H9 (cell line): ENCODE results near the gene GABBR2. TPM values are rescaled to one million over a fixed set of nuclear protein-coding genes. Genes with fewer than 3 reads are reported as not detected.

Source experiments
- DNase-seq: peaks from one replicate; pipeline ENCODE4 v3.0.0-alpha.2; 2017
- H2AFZ ChIP-seq: one replicate; pipeline ENCODE4 v1.6.1; 2013; ENCODE audit warnings: mild to moderate bottlenecking, low read length, control low read depth, moderate library complexity
- H2AK5ac ChIP-seq: 2 replicates; pipeline ENCODE4 v1.6.1; 2013; ENCODE audit warnings: low read length, control low read depth, mixed read lengths; ENCODE audit not compliant: insufficient read length
- H2BK120ac ChIP-seq: one replicate; pipeline ENCODE4 v1.6.1; 2013; ENCODE audit warnings: low read depth, mild to moderate bottlenecking, low read length, control low read depth, inconsistent platforms; ENCODE audit not compliant: poor library complexity, severe bottlenecking
- H2BK12ac ChIP-seq: 2 replicates; pipeline ENCODE4 v1.6.1; 2013; ENCODE audit warnings: low read length, control low read depth, mixed read lengths, low read depth; ENCODE audit not compliant: insufficient read length
- H2BK15ac ChIP-seq: 2 replicates; pipeline ENCODE4 v1.6.1; 2013; ENCODE audit warnings: low read depth, low read length, control low read depth
- H2BK20ac ChIP-seq: one replicate; pipeline ENCODE4 v1.6.1; 2013; ENCODE audit warnings: low read depth, mild to moderate bottlenecking, low read length, control low read depth, inconsistent platforms; ENCODE audit not compliant: poor library complexity, severe bottlenecking
- H2BK5ac ChIP-seq: 2 replicates; pipeline ENCODE4 v1.6.1; 2013; ENCODE audit warnings: low read length, control low read depth, mixed read lengths; ENCODE audit not compliant: insufficient read length
- H3K14ac ChIP-seq: 2 replicates; pipeline ENCODE4 v1.6.1; 2013; ENCODE audit warnings: low read length, control low read depth; ENCODE audit not compliant: insufficient read depth
- H3K18ac ChIP-seq: 2 replicates; pipeline ENCODE4 v1.6.1; 2013; ENCODE audit warnings: low read depth, mild to moderate bottlenecking, mixed read lengths, low read length, control low read depth; ENCODE audit not compliant: insufficient read length
- H3K23ac ChIP-seq: 2 replicates; pipeline ENCODE4 v1.6.1; 2013; ENCODE audit warnings: low read length, control low read depth, mixed read lengths, low read depth; ENCODE audit not compliant: insufficient read length
- H3K23me2 ChIP-seq: 2 replicates; pipeline ENCODE4 v1.6.1; 2013; ENCODE audit warnings: low read depth, mild to moderate bottlenecking, mixed read lengths, low read length, control low read depth; ENCODE audit not compliant: insufficient read length, poor library complexity, severe bottlenecking
- H3K27ac ChIP-seq: 2 replicates; pipeline ENCODE4 v1.5.1; 2013; ENCODE audit warnings: low read length, control low read depth, mixed read lengths, low read depth; ENCODE audit not compliant: insufficient read length
- H3K27me3 ChIP-seq: 2 replicates; pipeline ENCODE4 v1.6.1; 2013; ENCODE audit warnings: low read length, control low read depth, inconsistent platforms; ENCODE audit not compliant: insufficient read depth
- H3K4ac ChIP-seq: 2 replicates; pipeline ENCODE4 v1.6.1; 2013; ENCODE audit warnings: low read depth, mild to moderate bottlenecking, control low read depth, inconsistent platforms, low read length, moderate library complexity
- H3K4me1 ChIP-seq: 2 replicates; pipeline ENCODE4 v1.6.1; 2013; ENCODE audit warnings: low read length, control low read depth, inconsistent platforms; ENCODE audit not compliant: insufficient read depth
- H3K4me2 ChIP-seq: 2 replicates; pipeline ENCODE4 v1.6.1; 2013; ENCODE audit warnings: low read length, control low read depth, mixed read lengths; ENCODE audit not compliant: insufficient read length, insufficient read depth
- H3K56ac ChIP-seq: 2 replicates; pipeline ENCODE4 v1.6.1; 2013; ENCODE audit warnings: low read depth, mild to moderate bottlenecking, mixed read lengths, low read length, control low read depth; ENCODE audit not compliant: insufficient read length
- H3K79me1 ChIP-seq: 2 replicates; pipeline ENCODE4 v1.6.1; 2013; ENCODE audit warnings: low read depth, mild to moderate bottlenecking, moderate library complexity, low read length, control low read depth, inconsistent platforms; ENCODE audit not compliant: insufficient read depth, poor library complexity, severe bottlenecking
- H3K79me2 ChIP-seq: 2 replicates; pipeline ENCODE4 v1.6.1; 2013; ENCODE audit warnings: low read length, control low read depth, inconsistent platforms; ENCODE audit not compliant: insufficient read depth
- H3K9ac ChIP-seq: 2 replicates; pipeline ENCODE4 v1.6.1; 2013; ENCODE audit warnings: low read length, control low read depth, mixed read lengths; ENCODE audit not compliant: insufficient read length; ENCODE audit errors: extremely low read depth
- H3K9me3 ChIP-seq: one replicate; pipeline ENCODE4 v1.6.1; 2013; ENCODE audit warnings: low read depth, low read length, inconsistent platforms; ENCODE audit not compliant: control insufficient read depth
- H3T11ph ChIP-seq: one replicate; pipeline ENCODE4 v1.6.1; 2013; ENCODE audit warnings: mild to moderate bottlenecking, low read length, control low read depth, inconsistent platforms
- H4K20me1 ChIP-seq: one replicate; pipeline ENCODE4 v1.6.1; 2013; ENCODE audit not compliant: control insufficient read depth, insufficient read length, insufficient read depth
- H4K5ac ChIP-seq: 2 replicates; pipeline ENCODE4 v1.6.1; 2013; ENCODE audit warnings: low read depth, mild to moderate bottlenecking, mixed read lengths, low read length, control low read depth; ENCODE audit not compliant: insufficient read length
- H4K8ac ChIP-seq: replicated peaks from 2 replicates; pipeline ENCODE4 v1.6.1; 2013; ENCODE audit warnings: low read length, control low read depth, mixed read lengths, low read depth; ENCODE audit not compliant: insufficient read length
- H4K91ac ChIP-seq: 2 replicates; pipeline ENCODE4 v1.6.1; 2013; ENCODE audit warnings: low read depth, mild to moderate bottlenecking, moderate library complexity, mixed read lengths, low read length, control low read depth; ENCODE audit not compliant: insufficient read length
- H3K27ac Mint-ChIP-seq, 3 experiments: 2 replicates in 2 of 3; 3 replicates in 1 of 3; pipeline ENCODE4 v1.8.0; 2020 to 2021; ENCODE audit warnings: mixed read lengths in 3 of 3, mild to moderate bottlenecking in 1 of 3, moderate library complexity in 1 of 3
- H3K27me3 Mint-ChIP-seq: 2 replicates; pipeline ENCODE4 v1.8.0; 2021; ENCODE audit warnings: low read depth, mild to moderate bottlenecking, moderate library complexity, mixed read lengths
- H3K36me3 Mint-ChIP-seq, 3 experiments: 2 replicates in 2 of 3; 3 replicates in 1 of 3; pipeline ENCODE4 v1.8.0; 2020 to 2021; ENCODE audit warnings: low read depth in 3 of 3, mixed read lengths in 3 of 3; ENCODE audit not compliant: insufficient read depth in 1 of 3
- H3K4me1 Mint-ChIP-seq, 2 experiments: 2 replicates each; pipeline ENCODE4 v1.8.0; 2020; ENCODE audit warnings: mixed read lengths in 2 of 2
- H3K4me3 Mint-ChIP-seq, 2 experiments: 2 replicates in 1 of 2; 3 replicates in 1 of 2; pipeline ENCODE4 v1.8.0; 2020 to 2021; ENCODE audit warnings: mild to moderate bottlenecking in 2 of 2, mixed read lengths in 2 of 2, moderate library complexity in 1 of 2
- H3K9me3 Mint-ChIP-seq, 2 experiments: 2 replicates in 1 of 2; 3 replicates in 1 of 2; pipeline ENCODE4 v1.8.0; 2020; ENCODE audit warnings: mild to moderate bottlenecking in 2 of 2, mixed read lengths in 2 of 2, moderate library complexity in 1 of 2
- CTCF ChIP-seq: fragments of 200-600 bp; sonication (generic); conservative IDR thresholded peaks from 3 replicates; pipeline ENCODE4 v1.8.0; 2021; ENCODE audit warnings: antibody characterized with exemption, mild to moderate bottlenecking
- WGBS: extraction: QIAGEN DNeasy Blood & Tissue Kit; methylation state at CpG from one replicate; pipeline ENCODE4 v1.1.7; 2013; ENCODE audit warnings: missing lambda C conversion rate, low lambda C conversion rate, mixed read lengths; ENCODE audit not compliant: insufficient read length; ENCODE audit errors: extremely low coverage; 5-methylcytosine and 5-hydroxymethylcytosine counted together
- total RNA-seq: library from RNA; stranded (reverse); gene quantifications from 2 replicates; pipeline ENCODE4 v1.2.1, GENCODE V29; 2021

Gene GABBR2
- total RNA-seq, 1 experiment from 2014 or later = 0.66 TPM

DNA sequence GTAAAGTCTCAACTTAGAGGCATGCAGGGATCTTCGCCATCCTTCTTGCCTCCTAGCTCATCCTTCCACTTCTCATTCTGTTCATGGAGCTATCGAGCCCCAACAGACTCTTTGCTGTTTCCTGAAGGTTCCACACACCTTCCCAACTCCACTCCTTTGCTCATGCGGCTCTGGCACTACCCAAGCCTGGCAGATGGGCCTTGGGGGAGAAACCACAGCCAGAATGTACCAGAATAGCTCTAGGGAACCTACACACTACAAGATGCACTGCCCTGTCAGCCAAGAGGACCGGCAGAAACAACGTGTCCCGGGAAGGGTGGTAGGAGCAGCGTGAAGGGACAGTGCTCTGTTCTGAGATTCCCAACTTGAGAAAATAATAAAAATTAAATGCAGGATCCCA lies 178.9 kb downstream of the GABBR2 start:
- Histone ChIP-seq H2BK15ac (no peak overlapping the region), H3K79me1 (no peaks in the 10 kb centered on the region), H2BK120ac (no peak overlapping the region), H3K79me2 (no peaks in the 10 kb centered on the region), H2BK20ac (no peak overlapping the region), H3K56ac (no peak overlapping the region), H3K9ac (no peak overlapping the region), H2AK5ac (no peak overlapping the region), H3K14ac (no peak overlapping the region), H4K8ac (no peak overlapping the region), H4K91ac (no peak overlapping the region), H3T11ph (no peak overlapping the region), H2BK12ac (no peak overlapping the region), H3K4me1 (no peaks in the 10 kb centered on the region), H4K20me1 (no peaks in the 10 kb centered on the region), H3K18ac (no peak overlapping the region), H2BK5ac (no peak overlapping the region), H3K27ac (no peak overlapping the region), H3K23me2 (no peaks in the 10 kb centered on the region), H4K5ac (no peak overlapping the region), H2AFZ (no peak overlapping the region), H3K23ac (no peak overlapping the region), H3K4ac (no peak overlapping the region), H3K4me2 (no peak overlapping the region), H3K27me3 (no peaks in the 10 kb centered on the region), H3K9me3 (no peaks in the 10 kb centered on the region)
- Mint-ChIP-seq H3K36me3 (no peaks in the 10 kb centered on the region), H3K9me3 (no peaks in the 10 kb centered on the region), H3K27ac (no peak overlapping the region), H3K4me3 (no peak overlapping the region), H3K4me1 (no peaks in the 10 kb centered on the region), H3K27me3 (peaks cover 13% of the 10 kb centered on the region)
- TF ChIP-seq CTCF = no peak
- WGBS = no CpG with 5 or more reads among the region's 7 CpGs
- DNase-seq = no peak
